Activated CD4-positive, alpha-beta memory T cell treated with anti-CD3 and anti-CD28 coated beads, Interleukin-2, amount 10 ng/mL, durations not matched to agents 7 days and 5 days (primary cell): ENCODE data around the gene PLEKHG5. TPM values are rescaled to one million over a fixed set of nuclear protein-coding genes. Genes with fewer than 3 reads are reported as not detected.
A peak's percentile ranks its signal among the peaks of the same experiment; 100 is the strongest.
"Not testable (repeated sequence)": the region's sequence is repeated elsewhere in the genome, so short reads cannot be mapped to it uniquely, and the experiment has no call there.

Source experiments
- CTCF ChIA-PET: fragments of 350-600 bp; sonication (Branson Sonifier 250); formaldehyde crosslinking; loops from one replicate; lab custom pipeline; 2021; ENCODE audit warnings: antibody characterized with exemption, inconsistent platforms; lab: Charles Lee
- POLR2A ChIA-PET: fragments of 350-600 bp; sonication (Branson Sonifier 250); formaldehyde crosslinking; loops from one replicate; lab custom pipeline; 2021; ENCODE audit warnings: antibody characterized with exemption; lab: Charles Lee
- DNase-seq: peaks from one replicate; pipeline ENCODE4 v3.0.0-alpha.2; 2020
- H3K27ac Mint-ChIP-seq: one replicate; pipeline ENCODE4 v1.8.0; 2021; ENCODE audit warnings: mild to moderate bottlenecking, mixed read lengths
- H3K27me3 Mint-ChIP-seq: one replicate; pipeline ENCODE4 v1.8.0; 2021; ENCODE audit warnings: mixed read lengths
- H3K36me3 Mint-ChIP-seq: one replicate; pipeline ENCODE4 v1.8.0; 2021; ENCODE audit warnings: low read depth, mixed read lengths
- H3K4me1 Mint-ChIP-seq: one replicate; pipeline ENCODE4 v1.8.0; 2021; ENCODE audit warnings: mixed read lengths
- H3K4me3 Mint-ChIP-seq: one replicate; pipeline ENCODE4 v1.8.0; 2021; ENCODE audit warnings: mild to moderate bottlenecking, mixed read lengths
- H3K9me3 Mint-ChIP-seq: one replicate; pipeline ENCODE4 v1.8.0; 2021; ENCODE audit warnings: mixed read lengths
- total RNA-seq, 2 experiments: library from RNA; stranded (reverse); gene quantifications; one replicate each; pipeline ENCODE4 v1.2.3, GENCODE V29; 2021

PLEKHG5 gene
- total RNA-seq, 2 experiments from 2014 or later, result 1.7 to 2.3 TPM

DNA sequence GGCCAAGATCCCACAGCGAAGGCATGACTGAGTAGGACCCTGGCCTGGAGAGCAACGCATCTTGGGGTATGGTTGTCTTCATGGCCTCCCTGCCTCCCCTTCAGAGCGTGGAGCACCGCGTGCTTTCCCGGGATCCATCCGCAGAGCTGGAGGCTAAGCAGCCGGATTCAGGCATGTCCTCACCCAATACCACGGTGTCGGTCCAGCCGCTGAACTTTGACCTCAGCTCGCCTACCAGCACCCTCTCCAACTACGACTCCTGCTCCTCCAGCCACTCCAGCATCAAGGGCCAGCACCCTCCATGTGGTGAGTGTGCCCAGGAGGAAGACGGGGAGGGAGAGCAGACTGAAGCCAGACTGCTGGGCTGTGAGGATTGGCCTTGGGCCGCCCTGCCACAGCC, 47.1 kb downstream of the PLEKHG5 start:
- ChIA-PET POLR2A (no interaction called here), CTCF (interaction anchor here (1.0 kb wide), 1 partner anchor 96 kb away, joined by 3 read pairs; no protein-coding TSS in a partner anchor)
- Mint-ChIP-seq H3K36me3 (no peaks in the 10 kb centered on the region), H3K9me3 (no peaks in the 10 kb centered on the region), H3K27ac (no peak overlapping the region), H3K4me3 (no peak overlapping the region), H3K27me3 (peaks cover 41% of the 10 kb centered on the region), H3K4me1 (peaks cover 9% of the 10 kb centered on the region)
- no peak for DNase-seq

DNA sequence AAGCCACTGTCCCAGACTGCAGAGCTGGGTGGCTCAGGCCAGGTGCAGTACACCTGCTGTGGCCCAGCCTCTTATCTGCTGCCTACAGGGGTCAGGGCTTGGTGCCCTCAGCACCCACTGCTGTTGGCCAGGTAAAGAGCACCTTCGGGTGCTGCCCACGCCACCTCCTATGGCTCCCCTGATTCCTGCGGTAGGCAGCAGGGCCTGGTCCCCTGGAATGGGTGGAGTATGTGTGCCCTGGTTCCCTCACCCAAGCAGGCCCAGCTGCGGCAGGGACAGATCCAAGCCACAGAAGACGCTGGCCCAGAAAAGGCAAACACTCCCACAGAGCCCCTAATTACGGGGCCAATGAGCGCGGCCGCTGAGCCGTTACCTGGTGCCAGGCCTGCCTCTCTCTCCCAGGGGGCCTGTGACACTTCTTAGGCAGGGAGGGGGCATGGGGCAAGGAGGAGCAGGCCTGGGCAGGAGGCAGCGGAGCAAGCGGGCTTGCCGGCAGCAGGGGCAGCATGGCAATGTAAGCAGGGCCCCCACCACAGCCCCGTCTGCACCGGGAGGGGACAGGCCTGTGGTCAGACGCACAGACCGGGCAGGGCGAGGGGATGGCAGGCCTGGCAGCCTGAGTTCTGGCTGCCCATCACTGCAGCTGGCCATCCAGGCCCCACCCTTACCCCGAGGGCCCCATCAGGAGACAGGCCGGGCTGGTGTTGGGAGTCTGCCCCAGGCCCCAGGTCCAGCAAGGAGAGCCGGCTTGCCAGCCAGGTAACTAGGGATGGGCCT, 47.9 kb downstream of the PLEKHG5 start:
- POLR2A ChIA-PET, result interaction anchor here (1.3 kb wide), 1 partner anchor 19 kb away, joined by 3 read pairs; no protein-coding TSS in a partner anchor
- DNase-seq, result no peak
- no peaks in the 10 kb centered on the region for H3K9me3 Mint-ChIP-seq
- H3K27me3 Mint-ChIP-seq, result peaks cover 39% of the 10 kb centered on the region
- H3K4me3 Mint-ChIP-seq, result no peak overlapping the region
- CTCF ChIA-PET, result interaction anchor here (1.0 kb wide), 1 partner anchor 20 kb away, joined by 4 read pairs; no protein-coding TSS in a partner anchor
- no peaks in the 10 kb centered on the region for H3K36me3 Mint-ChIP-seq
- peaks cover 7% of the 10 kb centered on the region for H3K4me1 Mint-ChIP-seq
- no peak overlapping the region for H3K27ac Mint-ChIP-seq

- ChIA-PET POLR2A (interaction anchor here (1.5 kb wide), 1 partner anchor 18 kb away, joined by 6 read pairs; no protein-coding TSS in a partner anchor), CTCF (interaction anchor here (0.6 to 1.9 kb wide), 5 partner anchors 15 to 83 kb away, joined by 3 to 8 read pairs (median 4); no protein-coding TSS in a partner anchor)
- Mint-ChIP-seq H3K36me3 (no peaks in the 10 kb centered on the region), H3K27me3 (peaks cover 36% of the 10 kb centered on the region), H3K4me3 (no peak overlapping the region), H3K9me3 (no peaks in the 10 kb centered on the region), H3K4me1 (peaks cover 7% of the 10 kb centered on the region), H3K27ac (no peak overlapping the region)
- DNase-seq, result no peak
Measured at GRCh38 chr1:6441586-6441985, 49.9 kb downstream of the PLEKHG5 start.

DNA sequence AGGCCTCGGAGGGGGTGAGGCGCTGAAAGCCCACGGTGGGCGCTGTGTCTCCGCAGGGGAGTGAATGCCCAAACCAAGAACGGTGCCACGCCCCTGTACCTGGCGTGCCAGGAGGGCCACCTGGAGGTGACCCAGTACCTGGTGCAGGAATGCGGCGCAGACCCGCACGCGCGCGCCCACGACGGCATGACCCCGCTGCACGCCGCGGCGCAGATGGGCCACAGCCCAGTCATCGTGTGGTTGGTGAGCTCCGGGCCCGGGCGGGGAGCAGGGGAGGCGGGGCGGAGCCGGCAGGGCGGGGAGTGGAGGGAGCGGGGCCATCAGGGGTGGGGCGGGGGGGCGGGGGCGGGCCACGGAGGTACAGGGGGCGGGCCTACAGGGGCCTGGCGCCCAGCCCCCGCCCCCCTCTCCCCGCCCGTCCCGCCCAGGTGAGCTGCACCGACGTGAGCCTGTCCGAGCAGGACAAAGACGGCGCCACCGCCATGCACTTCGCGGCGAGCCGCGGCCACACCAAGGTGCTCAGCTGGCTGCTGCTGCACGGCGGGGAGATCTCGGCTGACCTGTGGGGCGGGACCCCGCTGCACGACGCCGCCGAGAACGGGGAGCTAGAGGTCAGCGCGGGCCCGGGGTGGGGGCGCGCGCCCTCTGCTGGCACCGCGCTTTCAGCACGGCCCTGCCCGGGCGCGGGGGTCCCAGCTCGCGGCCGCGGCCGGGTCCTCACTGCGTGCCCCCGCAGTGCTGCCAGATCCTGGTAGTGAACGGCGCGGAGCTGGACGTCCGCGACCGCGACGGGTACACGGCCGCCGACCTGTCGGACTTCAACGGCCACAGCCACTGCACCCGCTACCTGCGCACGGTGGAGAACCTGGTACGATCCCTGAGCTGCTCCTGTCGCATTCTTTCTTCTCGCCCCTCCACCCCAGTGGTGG, 51.0 kb downstream of the PLEKHG5 start:
- Mint-ChIP-seq H3K27ac (no peak overlapping the region), H3K4me1 (peaks cover 7% of the 10 kb centered on the region), H3K9me3 (no peaks in the 10 kb centered on the region), H3K4me3 (no peak overlapping the region), H3K27me3 (peaks cover 28% of the 10 kb centered on the region), H3K36me3 (no peaks in the 10 kb centered on the region)
- CTCF ChIA-PET, result interaction anchor here (0.7 to 9.9 kb wide), 10 partner anchors 10 to 193 kb away, joined by 3 to 108 read pairs (median 6); partner anchors contain the start of genes HES2 and ZBTB48
- POLR2A ChIA-PET, result interaction anchor here (1.5 kb wide), 1 partner anchor 20 kb away, joined by 6 read pairs; no protein-coding TSS in a partner anchor
- peak; percentile 82 for DNase-seq

DNA sequence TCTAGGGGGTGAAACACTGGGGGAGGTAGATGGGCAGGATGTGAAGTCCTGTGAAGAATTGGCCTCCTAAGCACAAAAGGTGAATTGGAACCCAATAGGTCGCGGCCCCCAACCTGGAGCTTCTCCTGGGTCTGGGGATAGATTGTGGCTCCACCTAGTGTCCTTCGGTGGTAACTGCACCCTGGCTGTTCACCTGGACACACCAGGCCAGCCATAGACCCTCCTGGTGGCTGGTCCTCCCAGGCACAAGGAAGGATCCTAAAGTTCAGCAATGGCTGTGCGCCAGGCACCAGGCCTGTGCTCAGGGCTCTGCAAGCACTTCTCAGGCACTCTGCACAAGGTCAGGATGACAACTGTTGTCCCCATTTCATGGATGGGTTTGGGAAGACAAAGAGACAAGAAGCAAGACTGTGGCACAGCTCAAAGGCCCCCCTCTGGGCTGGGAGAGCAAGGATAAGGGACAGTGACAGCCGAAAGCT, 53.4 kb downstream of the PLEKHG5 start:
- Mint-ChIP-seq H3K9me3 (no peaks in the 10 kb centered on the region), H3K4me1 (peaks cover 7% of the 10 kb centered on the region), H3K27ac (no peak overlapping the region), H3K36me3 (no peaks in the 10 kb centered on the region), H3K4me3 (no peak overlapping the region), H3K27me3 (peaks cover 30% of the 10 kb centered on the region)
- POLR2A ChIA-PET, result interaction anchor here (1.0 to 1.9 kb wide), 4 partner anchors 15 to 28 kb away, joined by 3 to 7 read pairs (median 3); partner anchors contain the start of genes HES2 and TNFRSF25
- CTCF ChIA-PET, result interaction anchor here (0.5 to 9.9 kb wide), 27 partner anchors 9 to 191 kb away, joined by 3 to 108 read pairs (median 4); partner anchors contain the start of genes ESPN and HES2
- DNase-seq, result peak; percentile 74

DNA sequence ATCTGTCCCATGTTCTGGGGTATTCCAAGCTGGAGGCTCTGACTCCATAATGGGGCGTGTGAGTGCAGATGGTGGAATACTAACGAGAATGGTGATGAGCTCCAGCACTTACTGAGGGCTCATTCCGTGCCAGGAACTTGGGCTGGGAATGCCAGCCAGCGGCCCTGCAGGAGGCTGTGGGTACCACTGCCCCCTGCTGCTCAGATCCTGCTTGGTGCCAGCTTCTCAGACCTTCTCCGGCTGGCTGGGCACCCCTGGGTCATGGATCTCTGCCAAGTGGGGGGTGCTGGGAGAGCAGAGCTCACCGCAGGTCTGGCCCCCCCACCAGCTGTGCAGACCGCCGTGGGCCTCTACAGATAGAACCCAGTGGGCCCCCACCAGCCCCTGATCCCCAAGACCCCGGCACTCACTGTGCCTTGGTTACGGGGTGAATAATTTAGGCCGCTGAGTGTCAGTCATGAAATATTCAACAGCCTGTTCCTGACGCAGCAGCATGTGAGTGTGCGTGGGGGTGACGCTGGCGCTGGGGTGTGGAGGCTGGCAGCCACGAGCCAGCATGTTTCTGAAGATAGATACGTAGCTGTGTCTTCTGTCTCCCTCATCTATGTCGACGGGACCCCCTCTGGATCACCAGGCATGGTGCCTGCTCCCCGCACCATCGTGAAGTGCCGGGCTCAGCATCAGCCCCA, 54.3 kb downstream of the PLEKHG5 start:
- CTCF ChIA-PET, result interaction anchor here (0.5 to 9.9 kb wide), 22 partner anchors 10 to 190 kb away, joined by 3 to 108 read pairs (median 6); partner anchors contain the start of genes ESPN and HES2
- not testable (repeated sequence) for H3K4me3 Mint-ChIP-seq, H3K36me3 Mint-ChIP-seq, H3K27ac Mint-ChIP-seq, DNase-seq, H3K9me3 Mint-ChIP-seq, H3K4me1 Mint-ChIP-seq
- peaks cover 30% of the 10 kb centered on the region for H3K27me3 Mint-ChIP-seq
- POLR2A ChIA-PET, result interaction anchor here (1.4 to 1.9 kb wide), 3 partner anchors 18 to 28 kb away, joined by 3 to 7 read pairs (median 3); partner anchors contain the start of genes HES2 and TNFRSF25

DNA sequence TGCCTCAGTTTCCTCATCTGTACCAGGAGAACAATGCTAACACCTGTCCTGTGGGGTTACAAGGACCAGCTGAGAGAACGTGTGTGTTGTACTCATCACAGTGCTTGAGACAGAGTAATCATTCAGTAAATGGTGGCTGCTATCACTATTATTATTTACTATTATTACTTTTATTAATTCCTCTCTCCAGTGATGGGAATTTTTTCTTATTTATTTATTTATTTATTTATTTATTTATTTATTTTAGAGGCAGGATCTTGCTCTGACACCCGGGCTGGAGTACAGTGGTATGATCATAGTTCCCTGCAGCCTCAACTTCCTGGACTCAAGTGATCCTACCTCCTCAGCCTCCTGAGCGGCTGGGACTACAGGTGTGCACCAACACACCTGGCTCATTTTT, 55.2 kb downstream of the PLEKHG5 start:
- H3K27me3 Mint-ChIP-seq, result peaks cover 24% of the 10 kb centered on the region
- CTCF ChIA-PET, result interaction anchor here (9.9 kb wide), 1 partner anchor 16 kb away, joined by 108 read pairs; the partner anchor contains the start of gene HES2
- H3K4me3 Mint-ChIP-seq, H3K36me3 Mint-ChIP-seq, H3K4me1 Mint-ChIP-seq, H3K27ac Mint-ChIP-seq, DNase-seq, H3K9me3 Mint-ChIP-seq, POLR2A ChIA-PET: not testable (repeated sequence)

DNA sequence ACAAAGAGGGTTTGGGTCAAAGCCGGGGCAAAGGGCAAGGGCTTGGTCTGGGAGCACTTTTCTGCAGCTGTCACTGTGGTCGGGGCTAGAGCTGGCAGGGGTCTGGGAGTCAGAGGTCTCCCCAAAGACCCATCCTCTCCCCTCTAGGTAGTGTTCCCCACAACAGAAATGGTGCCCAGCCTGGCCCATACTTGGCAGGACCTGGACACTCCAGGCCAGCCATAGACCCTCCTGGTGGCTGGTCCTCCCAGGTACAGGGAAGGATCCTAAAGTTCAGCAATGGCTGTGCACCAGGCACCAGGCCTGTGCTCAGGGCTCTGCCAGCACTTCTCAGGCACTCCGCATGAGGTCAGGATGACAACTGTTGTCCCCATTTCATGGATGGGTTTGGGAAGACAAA, 55.9 kb downstream of the PLEKHG5 start:
- Mint-ChIP-seq H3K27ac (no peak overlapping the region), H3K4me1 (peaks cover 4% of the 10 kb centered on the region), H3K4me3 (no peak overlapping the region), H3K27me3 (peaks cover 23% of the 10 kb centered on the region), H3K9me3 (no peaks in the 10 kb centered on the region), H3K36me3 (no peaks in the 10 kb centered on the region)
- DNase-seq, result no peak
- POLR2A ChIA-PET, result no interaction called here
- CTCF ChIA-PET, result interaction anchor here (9.9 kb wide), 1 partner anchor 15 kb away, joined by 108 read pairs; the partner anchor contains the start of gene HES2

- no peak overlapping the region for H3K27ac Mint-ChIP-seq
- DNase-seq, result no peak
- CTCF ChIA-PET, result interaction anchor here (9.9 kb wide), 1 partner anchor 14 kb away, joined by 108 read pairs; the partner anchor contains the start of gene HES2
- no peak overlapping the region for H3K4me3 Mint-ChIP-seq
- H3K36me3 Mint-ChIP-seq, result no peaks in the 10 kb centered on the region
- no peaks in the 10 kb centered on the region for H3K9me3 Mint-ChIP-seq
- peaks cover 27% of the 10 kb centered on the region for H3K27me3 Mint-ChIP-seq
- peaks cover 4% of the 10 kb centered on the region for H3K4me1 Mint-ChIP-seq
- POLR2A ChIA-PET, result no interaction called here
Measured at GRCh38 chr1:6435129-6435528, 56.3 kb downstream of the PLEKHG5 start.

- H3K27ac Mint-ChIP-seq, result no peak overlapping the region
- CTCF ChIA-PET, result interaction anchor here (0.6 to 9.9 kb wide), 3 partner anchors 14 to 53 kb away, joined by 3 to 108 read pairs (median 4); partner anchors contain the start of gene HES2
Measured at GRCh38 chr1:6434186-6434585, 57.3 kb downstream of the PLEKHG5 start.

DNA sequence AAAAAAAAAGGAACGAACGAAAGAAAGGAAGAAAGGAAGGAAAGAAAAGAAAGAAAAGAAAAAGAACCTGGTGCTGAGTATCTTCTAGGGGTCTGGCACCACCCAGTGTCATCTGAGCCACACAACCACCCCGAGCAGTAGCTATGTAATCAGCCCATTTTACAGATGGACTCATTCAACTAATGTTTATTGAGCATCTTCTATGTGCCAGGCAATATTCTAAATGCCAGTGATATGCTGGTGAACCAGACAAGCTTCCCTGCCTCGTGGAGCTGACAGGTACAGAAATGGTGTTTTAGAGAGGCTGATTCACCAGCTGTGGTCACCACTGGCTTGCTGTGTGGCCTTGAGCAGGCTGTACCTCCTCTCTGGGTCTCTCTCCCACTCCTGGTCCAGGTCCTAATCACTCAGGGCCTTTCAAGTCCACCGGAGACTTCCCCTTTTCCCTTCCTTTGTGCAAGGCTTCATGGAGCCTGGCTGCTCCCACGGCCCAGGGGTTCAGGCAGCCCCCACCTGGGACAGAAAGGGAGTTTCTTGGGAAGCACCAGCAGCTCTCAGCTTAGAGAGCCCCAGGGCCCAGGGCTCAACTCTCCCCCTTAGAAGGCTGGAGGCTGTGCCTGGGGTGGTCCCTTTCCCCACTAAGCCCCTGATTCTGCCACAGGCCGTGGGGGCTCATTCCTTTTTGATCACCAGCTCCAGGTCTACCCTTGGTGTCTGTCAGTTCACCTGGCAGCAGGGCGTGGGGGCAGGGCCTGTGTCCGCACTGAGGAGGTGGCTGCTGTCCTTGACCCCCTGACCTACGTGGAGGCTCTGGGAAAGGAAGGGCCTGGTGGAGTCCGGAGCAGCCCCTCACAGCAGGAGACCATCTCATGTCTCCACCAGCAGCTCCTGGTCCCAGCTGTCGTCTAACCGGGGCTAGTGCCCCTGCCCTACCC, 59.6 kb downstream of the PLEKHG5 start:
- not testable (repeated sequence) for H3K4me1 Mint-ChIP-seq, H3K4me3 Mint-ChIP-seq, H3K36me3 Mint-ChIP-seq, DNase-seq, H3K27ac Mint-ChIP-seq, H3K9me3 Mint-ChIP-seq
- ChIA-PET POLR2A (interaction anchor here (1.3 kb wide), 1 partner anchor 11 kb away, joined by 3 read pairs; no protein-coding TSS in a partner anchor), CTCF (interaction anchor here (9.9 kb wide), 1 partner anchor 11 kb away, joined by 108 read pairs; the partner anchor contains the start of gene HES2)
- peaks cover 16% of the 10 kb centered on the region for H3K27me3 Mint-ChIP-seq

More at GRCh38 chr1:6434186-6434585, 57.3 kb downstream of the PLEKHG5 start:
- POLR2A ChIA-PET, result no interaction called here
- Mint-ChIP-seq H3K27me3 (peaks cover 24% of the 10 kb centered on the region), H3K4me1 (peaks cover under 1% of the 10 kb centered on the region), H3K36me3 (no peaks in the 10 kb centered on the region), H3K9me3 (no peaks in the 10 kb centered on the region), H3K4me3 (no peak overlapping the region)
- DNase-seq, result no peak
